GM18870 (cell line): ENCODE data around the gene EXOC3.
"Not testable (repeated sequence)": the region's sequence is repeated elsewhere in the genome, so short reads cannot be mapped to it uniquely, and the experiment has no call there.

Source experiments
- ATAC-seq: cut with Tn5 transposase; IDR thresholded peaks from one replicate; pipeline ENCODE4 v1.9.1; 2021; ENCODE audit warnings: moderate library complexity; ENCODE audit not compliant: unreplicated experiment

The EXOC3 gene

GRCh38 chr5:406041-406440 lies 36.9 kb upstream of the EXOC3 start:
- no peak for ATAC-seq

GRCh38 chr5:407051-407450 lies 35.9 kb upstream of the EXOC3 start:
- ATAC-seq = no peak

- no peak for ATAC-seq
Observed at GRCh38 chr5:407801-408268, 35.1 kb upstream of the EXOC3 start.

GRCh38 chr5:410911-411517 lies 32.0 kb upstream of the EXOC3 start:
- no peak for ATAC-seq

- no peak for ATAC-seq
Observed at GRCh38 chr5:411728-412127, 31.2 kb upstream of the EXOC3 start.

- ATAC-seq = not testable (repeated sequence)
Observed at GRCh38 chr5:414991-415927, 27.7 kb upstream of the EXOC3 start.

- no peak for ATAC-seq
Observed at GRCh38 chr5:415928-416635, 26.9 kb upstream of the EXOC3 start.

GRCh38 chr5:416636-416960 lies 26.4 kb upstream of the EXOC3 start:
- ATAC-seq = no peak

- ATAC-seq = no peak
Observed at GRCh38 chr5:417301-418161, 25.4 kb upstream of the EXOC3 start.

GRCh38 chr5:418162-419121 lies 24.5 kb upstream of the EXOC3 start:
- ATAC-seq = no peak

- no peak for ATAC-seq
Observed at GRCh38 chr5:419970-420369, 23.0 kb upstream of the EXOC3 start.

- ATAC-seq = no peak
Observed at GRCh38 chr5:420632-421286, 22.2 kb upstream of the EXOC3 start.

GRCh38 chr5:421287-421880 lies 21.6 kb upstream of the EXOC3 start:
- ATAC-seq = no peak

- no peak for ATAC-seq
Observed at GRCh38 chr5:421901-422300, 21.1 kb upstream of the EXOC3 start.

- ATAC-seq = no peak
Observed at GRCh38 chr5:422323-423232, 20.4 kb upstream of the EXOC3 start.

GRCh38 chr5:423233-423565 lies 19.8 kb upstream of the EXOC3 start:
- ATAC-seq = no peak

GRCh38 chr5:423626-424261 lies 19.2 kb upstream of the EXOC3 start:
- no peak for ATAC-seq
